ENCODE results near the gene KRT75. TPM values are rescaled to one million over a fixed set of nuclear protein-coding genes. Genes with fewer than 3 reads are reported as not detected.
"Not testable (repeated sequence)": the region's sequence is repeated elsewhere in the genome, so short reads cannot be mapped to it uniquely, and the experiment has no call there.

The KRT75 gene
- polyA plus RNA-seq, 1 donor: not detected

GRCh38 chr12:52454411-52455201, 20.4 kb upstream of the KRT75 start:
- Histone ChIP-seq H3K27me3 (ENCODE audit: control insufficient read depth, insufficient read depth, low read length) (no peaks in the 10 kb centered on the region), H3K4me1 (ENCODE audit: control insufficient read depth, insufficient read depth, low read length) (no peaks in the 10 kb centered on the region), H3K4me3 (ENCODE audit: low read length) (no peak overlapping the region), H3K9me3 (ENCODE audit: control insufficient read depth, low read depth, low read length) (no peaks in the 10 kb centered on the region), H3K27ac (ENCODE audit: low read length) (no peak overlapping the region), H3K36me3 (ENCODE audit: control insufficient read depth, insufficient read depth, low read length) (no peaks in the 10 kb centered on the region)
- DNase-seq: no peak
- WGBS (ENCODE audit: insufficient coverage, low lambda C conversion rate): no CpG with 5 or more reads among the region's 3 CpGs

- Histone ChIP-seq H3K4me3 (ENCODE audit: low read length) (no peak within 1 kb of the TSS), H3K27me3 (ENCODE audit: control insufficient read depth, insufficient read depth, low read length) (no peaks in the 10 kb centered on the region), H3K36me3 (ENCODE audit: control insufficient read depth, insufficient read depth, low read length) (no peaks in the 10 kb centered on the region), H3K27ac (ENCODE audit: low read length) (no peak within 1 kb of the TSS), H3K9me3 (ENCODE audit: control insufficient read depth, low read depth, low read length) (no peaks in the 10 kb centered on the region), H3K4me1 (ENCODE audit: control insufficient read depth, insufficient read depth, low read length) (no peaks in the 10 kb centered on the region)
- no peak for DNase-seq
- no CpG with 5 or more reads among the region's 6 CpGs for WGBS (ENCODE audit: insufficient coverage, low lambda C conversion rate)
Observed at GRCh38 chr12:52452101-52452500, 17.9 kb upstream of the KRT75 start, which contains the start of gene KRT6B. TSS of gene KRT6B (minus strand) at chr12:52452146. CDS start at chr12:52452078, 68 bp downstream.

GRCh38 chr12:52448228-52448627, 14.1 kb upstream of the KRT75 start:
- no peak overlapping the region for H3K27ac ChIP-seq (ENCODE audit: low read length)
- H3K27me3 ChIP-seq (ENCODE audit: control insufficient read depth, insufficient read depth, low read length): no peaks in the 10 kb centered on the region
- no peaks in the 10 kb centered on the region for H3K36me3 ChIP-seq (ENCODE audit: control insufficient read depth, insufficient read depth, low read length)
- WGBS (ENCODE audit: insufficient coverage, low lambda C conversion rate): no CpG with 5 or more reads among the region's 3 CpGs
- H3K4me3 ChIP-seq (ENCODE audit: low read length): no peak overlapping the region
- no peaks in the 10 kb centered on the region for H3K9me3 ChIP-seq (ENCODE audit: control insufficient read depth, low read depth, low read length)
- no peak for DNase-seq
- no peaks in the 10 kb centered on the region for H3K4me1 ChIP-seq (ENCODE audit: control insufficient read depth, insufficient read depth, low read length)

GRCh38 chr12:52447196-52447595, 13.0 kb upstream of the KRT75 start:
- WGBS (ENCODE audit: insufficient coverage, low lambda C conversion rate): no CpG with 5 or more reads among the region's 11 CpGs
- not testable (repeated sequence) for H3K4me3 ChIP-seq (ENCODE audit: low read length); H3K27ac ChIP-seq (ENCODE audit: low read length); H3K36me3 ChIP-seq (ENCODE audit: control insufficient read depth, insufficient read depth, low read length); H3K27me3 ChIP-seq (ENCODE audit: control insufficient read depth, insufficient read depth, low read length); H3K9me3 ChIP-seq (ENCODE audit: control insufficient read depth, low read depth, low read length); H3K4me1 ChIP-seq (ENCODE audit: control insufficient read depth, insufficient read depth, low read length); DNase-seq

GRCh38 chr12:52446367-52447045, 12.3 kb upstream of the KRT75 start:
- H3K36me3 ChIP-seq (ENCODE audit: control insufficient read depth, insufficient read depth, low read length): no peaks in the 10 kb centered on the region
- no peak overlapping the region for H3K4me3 ChIP-seq (ENCODE audit: low read length)
- H3K4me1 ChIP-seq (ENCODE audit: control insufficient read depth, insufficient read depth, low read length): no peaks in the 10 kb centered on the region
- no peaks in the 10 kb centered on the region for H3K9me3 ChIP-seq (ENCODE audit: control insufficient read depth, low read depth, low read length)
- H3K27ac ChIP-seq (ENCODE audit: low read length): no peak overlapping the region
- H3K27me3 ChIP-seq (ENCODE audit: control insufficient read depth, insufficient read depth, low read length): peaks cover 3% of the 10 kb centered on the region
- 100% methylated on average over 1 of the region's 6 CpGs for WGBS (ENCODE audit: insufficient coverage, low lambda C conversion rate)
- no peak for DNase-seq

- DNase-seq: no peak
- Histone ChIP-seq H3K27ac (ENCODE audit: low read length) (no peak overlapping the region), H3K4me3 (ENCODE audit: low read length) (no peak overlapping the region), H3K36me3 (ENCODE audit: control insufficient read depth, insufficient read depth, low read length) (no peaks in the 10 kb centered on the region), H3K27me3 (ENCODE audit: control insufficient read depth, insufficient read depth, low read length) (peaks cover 3% of the 10 kb centered on the region), H3K9me3 (ENCODE audit: control insufficient read depth, low read depth, low read length) (no peaks in the 10 kb centered on the region), H3K4me1 (ENCODE audit: control insufficient read depth, insufficient read depth, low read length) (no peaks in the 10 kb centered on the region)
- no CpG with 5 or more reads among the region's 3 CpGs for WGBS (ENCODE audit: insufficient coverage, low lambda C conversion rate)
Observed at GRCh38 chr12:52445876-52446275, 11.7 kb upstream of the KRT75 start.

- Histone ChIP-seq H3K4me3 (ENCODE audit: low read length) (no peak overlapping the region), H3K9me3 (ENCODE audit: control insufficient read depth, low read depth, low read length) (no peaks in the 10 kb centered on the region), H3K4me1 (ENCODE audit: control insufficient read depth, insufficient read depth, low read length) (no peaks in the 10 kb centered on the region), H3K36me3 (ENCODE audit: control insufficient read depth, insufficient read depth, low read length) (no peaks in the 10 kb centered on the region), H3K27me3 (ENCODE audit: control insufficient read depth, insufficient read depth, low read length) (peaks cover 3% of the 10 kb centered on the region), H3K27ac (ENCODE audit: low read length) (no peak overlapping the region)
- no peak for DNase-seq
- WGBS (ENCODE audit: insufficient coverage, low lambda C conversion rate): 36% methylated on average over 4 of the region's 10 CpGs
Observed at GRCh38 chr12:52444647-52445595, 10.8 kb upstream of the KRT75 start.

- Histone ChIP-seq H3K27ac (ENCODE audit: low read length) (no peak overlapping the region), H3K36me3 (ENCODE audit: control insufficient read depth, insufficient read depth, low read length) (no peaks in the 10 kb centered on the region)
- WGBS (ENCODE audit: insufficient coverage, low lambda C conversion rate): 60% methylated on average over 2 of the region's 3 CpGs
Observed at GRCh38 chr12:52443966-52444365, 9.8 kb upstream of the KRT75 start.

GRCh38 chr12:52442600-52443061, 8.5 kb upstream of the KRT75 start:
- H3K4me1 ChIP-seq (ENCODE audit: control insufficient read depth, insufficient read depth, low read length): no peaks in the 10 kb centered on the region
- H3K4me3 ChIP-seq (ENCODE audit: low read length): no peak overlapping the region
- no peak for DNase-seq
- WGBS (ENCODE audit: insufficient coverage, low lambda C conversion rate): 100% methylated on average over 1 of the region's 6 CpGs
- no peaks in the 10 kb centered on the region for H3K9me3 ChIP-seq (ENCODE audit: control insufficient read depth, low read depth, low read length)
- no peaks in the 10 kb centered on the region for H3K36me3 ChIP-seq (ENCODE audit: control insufficient read depth, insufficient read depth, low read length)
- H3K27ac ChIP-seq (ENCODE audit: low read length): no peak overlapping the region
- peaks cover 3% of the 10 kb centered on the region for H3K27me3 ChIP-seq (ENCODE audit: control insufficient read depth, insufficient read depth, low read length)

More at GRCh38 chr12:52443966-52444365, 9.8 kb upstream of the KRT75 start:
- no peaks in the 10 kb centered on the region for H3K4me1 ChIP-seq (ENCODE audit: control insufficient read depth, insufficient read depth, low read length)
- H3K27me3 ChIP-seq (ENCODE audit: control insufficient read depth, insufficient read depth, low read length): peaks cover 3% of the 10 kb centered on the region
- no peaks in the 10 kb centered on the region for H3K9me3 ChIP-seq (ENCODE audit: control insufficient read depth, low read depth, low read length)
- DNase-seq: no peak
- H3K4me3 ChIP-seq (ENCODE audit: low read length): no peak overlapping the region

All from large intestine (tissue), 3 donors.